ENCODE results near the gene MORN1.

The MORN1 gene

DNA sequence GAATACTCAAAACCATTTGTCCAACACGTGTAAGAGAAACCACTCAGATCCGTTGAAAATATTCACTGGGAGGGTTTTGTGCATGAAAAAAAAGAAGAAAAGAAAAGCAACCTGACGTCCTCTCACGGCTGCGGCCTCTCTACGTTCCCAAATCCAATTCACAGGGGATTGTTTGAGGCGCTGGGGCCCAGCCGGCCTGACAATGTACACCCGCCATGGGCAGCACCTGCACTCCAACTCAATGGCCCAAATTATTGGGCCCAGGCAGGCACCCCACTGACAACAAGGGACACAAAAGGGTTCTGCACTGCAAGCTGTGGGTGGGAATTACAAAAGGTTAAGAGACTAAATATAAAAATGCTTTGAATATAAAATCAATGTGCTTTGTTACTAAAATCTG lies 41.5 kb downstream of the MORN1 start:
- TF ChIP-seq, protein P1, sequence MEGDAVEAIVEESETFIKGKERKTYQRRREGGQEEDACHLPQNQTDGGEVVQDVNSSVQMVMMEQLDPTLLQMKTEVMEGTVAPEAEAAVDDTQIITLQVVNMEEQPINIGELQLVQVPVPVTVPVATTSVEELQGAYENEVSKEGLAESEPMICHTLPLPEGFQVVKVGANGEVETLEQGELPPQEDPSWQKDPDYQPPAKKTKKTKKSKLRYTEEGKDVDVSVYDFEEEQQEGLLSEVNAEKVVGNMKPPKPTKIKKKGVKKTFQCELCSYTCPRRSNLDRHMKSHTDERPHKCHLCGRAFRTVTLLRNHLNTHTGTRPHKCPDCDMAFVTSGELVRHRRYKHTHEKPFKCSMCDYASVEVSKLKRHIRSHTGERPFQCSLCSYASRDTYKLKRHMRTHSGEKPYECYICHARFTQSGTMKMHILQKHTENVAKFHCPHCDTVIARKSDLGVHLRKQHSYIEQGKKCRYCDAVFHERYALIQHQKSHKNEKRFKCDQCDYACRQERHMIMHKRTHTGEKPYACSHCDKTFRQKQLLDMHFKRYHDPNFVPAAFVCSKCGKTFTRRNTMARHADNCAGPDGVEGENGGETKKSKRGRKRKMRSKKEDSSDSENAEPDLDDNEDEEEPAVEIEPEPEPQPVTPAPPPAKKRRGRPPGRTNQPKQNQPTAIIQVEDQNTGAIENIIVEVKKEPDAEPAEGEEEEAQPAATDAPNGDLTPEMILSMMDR (conservative IDR thresholded peaks at IDR 0.05; ENCODE audit: low read length): no peak
- TF ChIP-seq EZH2phosphoT487 (IDR thresholded peaks at IDR 0.05; ENCODE audit: borderline replicate concordance): no peak
- Histone ChIP-seq H3K27me3 (ENCODE audit: insufficient read depth, low read length, poor library complexity, severe bottlenecking) (no peaks in the 10 kb centered on the region), H3K9me3 (ENCODE audit: insufficient read depth, low read depth, low read length) (no peaks in the 10 kb centered on the region), H3K9me2 (replicated peaks; ENCODE audit: low read depth, low read length) (no peaks in the 10 kb centered on the region), H3K9ac (ENCODE audit: low read depth, low read length, poor library complexity, severe bottlenecking) (no peak overlapping the region), H3K36me3 (ENCODE audit: insufficient read depth, low read length) (no peaks in the 10 kb centered on the region), H3F3A (ENCODE audit: low read depth) (no peaks in the 10 kb centered on the region), H3K4me3 (ENCODE audit: low read length, poor library complexity, severe bottlenecking) (no peak overlapping the region), H3K4me1 (ENCODE audit: insufficient read depth, low read length, poor library complexity, severe bottlenecking) (no peaks in the 10 kb centered on the region), H2AFZ (ENCODE audit: low read length) (no peak overlapping the region), H4K20me1 (ENCODE audit: insufficient read depth, low read length, poor library complexity, severe bottlenecking) (no peaks in the 10 kb centered on the region), H3K79me2 (ENCODE audit: insufficient read depth, low read length) (no peaks in the 10 kb centered on the region), H3K4me2 (ENCODE audit: low read depth, low read length, poor library complexity, severe bottlenecking) (no peak overlapping the region)

GRCh38 chr1:2348346-2349325 lies 42.7 kb downstream of the MORN1 start:
- TF ChIP-seq, protein P1 (conservative IDR thresholded peaks at IDR 0.05; ENCODE audit: low read length): no peak
- TF ChIP-seq EZH2phosphoT487 (IDR thresholded peaks at IDR 0.05; ENCODE audit: borderline replicate concordance): no peak
- H3K4me1 ChIP-seq (ENCODE audit: insufficient read depth, low read length, poor library complexity, severe bottlenecking): no peaks in the 10 kb centered on the region
- H3K27me3 ChIP-seq (ENCODE audit: insufficient read depth, low read length, poor library complexity, severe bottlenecking): no peaks in the 10 kb centered on the region
- no peak overlapping the region for H2AFZ ChIP-seq (ENCODE audit: low read length)
- H3K36me3 ChIP-seq (ENCODE audit: insufficient read depth, low read length): no peaks in the 10 kb centered on the region
- no peak overlapping the region for H3K4me3 ChIP-seq (ENCODE audit: low read length, poor library complexity, severe bottlenecking)
- H4K20me1 ChIP-seq (ENCODE audit: insufficient read depth, low read length, poor library complexity, severe bottlenecking): no peaks in the 10 kb centered on the region
- H3K9me2 ChIP-seq (replicated peaks; ENCODE audit: low read depth, low read length): no peaks in the 10 kb centered on the region
- no peaks in the 10 kb centered on the region for H3K9me3 ChIP-seq (ENCODE audit: insufficient read depth, low read depth, low read length)
- H3K79me2 ChIP-seq (ENCODE audit: insufficient read depth, low read length): no peaks in the 10 kb centered on the region
- no peak overlapping the region for H3K4me2 ChIP-seq (ENCODE audit: low read depth, low read length, poor library complexity, severe bottlenecking)
- H3K9ac ChIP-seq (ENCODE audit: low read depth, low read length, poor library complexity, severe bottlenecking): no peak overlapping the region
- no peaks in the 10 kb centered on the region for H3F3A ChIP-seq (ENCODE audit: low read depth)

DNA sequence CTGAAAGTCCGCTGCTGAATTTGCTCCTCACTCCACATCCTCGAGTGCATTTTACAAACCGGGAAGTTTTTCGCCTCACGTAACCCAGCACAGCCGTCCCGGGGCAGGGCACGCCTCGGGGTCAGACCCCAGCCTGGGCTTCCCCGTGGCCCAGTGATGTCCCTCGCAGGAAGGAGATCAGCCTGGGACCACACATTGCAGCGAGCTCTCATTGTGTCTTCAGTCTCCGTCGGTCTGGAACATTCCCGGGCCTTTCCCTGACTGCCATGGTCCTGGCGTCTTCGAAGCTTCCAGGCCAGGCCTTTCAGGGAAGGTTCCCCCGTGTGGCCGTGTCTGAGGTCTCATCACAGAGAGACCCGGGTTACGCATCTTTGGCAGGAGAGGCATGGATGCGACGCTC lies 43.5 kb downstream of the MORN1 start:
- H2AFZ ChIP-seq (ENCODE audit: low read length): no peak overlapping the region
- no peaks in the 10 kb centered on the region for H3F3A ChIP-seq (ENCODE audit: low read depth)
- TF ChIP-seq, protein P1 (conservative IDR thresholded peaks at IDR 0.05; ENCODE audit: low read length): no peak
- no peak for TF ChIP-seq EZH2phosphoT487 (IDR thresholded peaks at IDR 0.05; ENCODE audit: borderline replicate concordance)
- no peaks in the 10 kb centered on the region for H3K36me3 ChIP-seq (ENCODE audit: insufficient read depth, low read length)
- no peaks in the 10 kb centered on the region for H3K9me3 ChIP-seq (ENCODE audit: insufficient read depth, low read depth, low read length)
- H3K4me3 ChIP-seq (ENCODE audit: low read length, poor library complexity, severe bottlenecking): no peak overlapping the region
- no peaks in the 10 kb centered on the region for H3K27me3 ChIP-seq (ENCODE audit: insufficient read depth, low read length, poor library complexity, severe bottlenecking)
- no peaks in the 10 kb centered on the region for H3K4me1 ChIP-seq (ENCODE audit: insufficient read depth, low read length, poor library complexity, severe bottlenecking)
- no peak overlapping the region for H3K9ac ChIP-seq (ENCODE audit: low read depth, low read length, poor library complexity, severe bottlenecking)
- H3K9me2 ChIP-seq (replicated peaks; ENCODE audit: low read depth, low read length): no peaks in the 10 kb centered on the region
- H3K79me2 ChIP-seq (ENCODE audit: insufficient read depth, low read length): no peaks in the 10 kb centered on the region
- no peak overlapping the region for H3K4me2 ChIP-seq (ENCODE audit: low read depth, low read length, poor library complexity, severe bottlenecking)
- H4K20me1 ChIP-seq (ENCODE audit: insufficient read depth, low read length, poor library complexity, severe bottlenecking): no peaks in the 10 kb centered on the region
